IMR-90 (cell line): ENCODE results near the gene LONP1. TPM values are rescaled to one million over a fixed set of nuclear protein-coding genes. Genes with fewer than 3 reads are reported as not detected.

Experiments used
- ATAC-seq: fragments of 200-7000 bp; cut with Tn5 transposase; 2 replicates; pipeline ENCODE4 v1.9.1; 2020; ENCODE audit warnings: low read depth, mild to moderate bottlenecking, moderate library complexity
- BruUV-seq: library from RNA; stranded (reverse); fragments of 400-500 nt; replicated peaks from 2 replicates; lab custom pipeline; 2021; lab: Mats Ljungman, UMichigan
- CTCF ChIA-PET: fragments of 300-600 bp; formaldehyde crosslinking; extraction: SDS; loops from one replicate; lab custom pipeline; 2021; ENCODE audit warnings: antibody characterized with exemption; lab: Yijun Ruan, JAX
- POLR2A ChIA-PET: fragments of 300-600 bp; sonication (Branson Sonifier 250); formaldehyde crosslinking; loops from one replicate; lab custom pipeline; 2022; ENCODE audit warnings: antibody characterized with exemption; ENCODE audit not compliant: unreplicated experiment; lab: Charles Lee
- DNase-seq: peaks from one replicate; pipeline ENCODE4 v3.0.0; 2013
- H2AFZ ChIP-seq: replicated peaks from 2 replicates; pipeline ENCODE3; 2013; ENCODE audit warnings: low read length, mild to moderate bottlenecking; ENCODE audit not compliant: poor library complexity
- H2AK5ac ChIP-seq: 2 replicates; pipeline ENCODE4 v1.6.1; 2013; ENCODE audit warnings: low read depth, low read length, inconsistent platforms
- H2AK9ac ChIP-seq: replicated peaks from 2 replicates; pipeline ENCODE3; 2013; ENCODE audit warnings: mild to moderate bottlenecking, low read depth, low read length, moderate library complexity; ENCODE audit not compliant: poor library complexity
- H2BK120ac ChIP-seq: 2 replicates; pipeline ENCODE4 v1.6.1; 2013; ENCODE audit warnings: low read depth, low read length, inconsistent platforms
- H2BK15ac ChIP-seq: 3 replicates; pipeline ENCODE4 v1.6.1; 2013; ENCODE audit warnings: low read depth, low read length, inconsistent platforms
- H2BK20ac ChIP-seq: 2 replicates; pipeline ENCODE4 v1.6.1; 2013; ENCODE audit warnings: low read depth, mild to moderate bottlenecking, inconsistent platforms, low read length, moderate library complexity
- H2BK5ac ChIP-seq: 2 replicates; pipeline ENCODE4 v1.6.1; 2013; ENCODE audit warnings: mild to moderate bottlenecking, low read depth, low read length, inconsistent platforms; ENCODE audit not compliant: poor library complexity, severe bottlenecking
- H3K14ac ChIP-seq: replicated peaks from 2 replicates; pipeline ENCODE4 v1.6.1; 2013; ENCODE audit warnings: low read depth, low read length, inconsistent platforms
- H3K18ac ChIP-seq: 2 replicates; pipeline ENCODE4 v1.6.1; 2013; ENCODE audit warnings: low read depth, low read length, control low read depth
- H3K23ac ChIP-seq: 2 replicates; pipeline ENCODE4 v1.6.1; 2013; ENCODE audit warnings: low read depth, low read length, inconsistent platforms
- H3K27ac ChIP-seq: 2 replicates; pipeline ENCODE4 v1.5.1; 2013; ENCODE audit warnings: mild to moderate bottlenecking, control low read depth, low read length; ENCODE audit not compliant: insufficient read depth
- H3K27me3 ChIP-seq: 2 replicates; pipeline ENCODE4 v1.6.1; 2013; ENCODE audit warnings: low read length; ENCODE audit not compliant: control insufficient read depth, insufficient read depth
- H3K36me3 ChIP-seq: 2 replicates; pipeline ENCODE4 v1.6.1; 2013; ENCODE audit warnings: low read length, mixed read lengths; ENCODE audit not compliant: control insufficient read depth, insufficient read depth
- H3K4ac ChIP-seq: 2 replicates; pipeline ENCODE4 v1.6.1; 2013; ENCODE audit warnings: low read depth, low read length, inconsistent platforms
- H3K4me1 ChIP-seq: 2 replicates; pipeline ENCODE4 v1.6.1; 2013; ENCODE audit warnings: low read length, mixed read lengths; ENCODE audit not compliant: control insufficient read depth, insufficient read depth
- H3K4me2 ChIP-seq: 2 replicates; pipeline ENCODE4 v1.6.1; 2013; ENCODE audit warnings: low read depth, mild to moderate bottlenecking, control low read depth, low read length, moderate library complexity
- H3K4me3 ChIP-seq: 2 replicates; pipeline ENCODE4 v1.5.1; 2013; ENCODE audit warnings: low read depth, mild to moderate bottlenecking, control low read depth, low read length, moderate library complexity; ENCODE audit not compliant: insufficient read depth
- H3K56ac ChIP-seq: 2 replicates; pipeline ENCODE4 v1.6.1; 2013; ENCODE audit warnings: low read length, inconsistent platforms; ENCODE audit not compliant: insufficient read depth; ENCODE audit errors: extremely low read depth
- H3K79me1 ChIP-seq, 2 experiments: 2 replicates each; pipeline ENCODE4 v1.6.1; 2013; ENCODE audit warnings: low read length in 2 of 2, inconsistent platforms in 1 of 2, low read depth in 1 of 2
- H3K9ac ChIP-seq: 2 replicates; pipeline ENCODE4 v1.6.1; 2013; ENCODE audit warnings: low read depth, low read length, control low read depth
- H3K9me1 ChIP-seq: 2 replicates; pipeline ENCODE4 v1.6.1; 2013; ENCODE audit warnings: low read length, inconsistent platforms; ENCODE audit not compliant: insufficient read depth
- H3K9me3 ChIP-seq: 2 replicates; pipeline ENCODE4 v1.6.1; 2013; ENCODE audit warnings: low read length; ENCODE audit not compliant: control insufficient read depth, insufficient read depth
- H4K20me1 ChIP-seq: 2 replicates; pipeline ENCODE4 v1.6.1; 2013; ENCODE audit warnings: low read length, inconsistent platforms; ENCODE audit not compliant: insufficient read depth
- H4K5ac ChIP-seq: 2 replicates; pipeline ENCODE4 v1.6.1; 2013; ENCODE audit warnings: mild to moderate bottlenecking, low read depth, low read length, control low read depth
- H4K8ac ChIP-seq, 2 experiments: 2 replicates each; pipeline ENCODE4 v1.6.1; 2013; ENCODE audit warnings: low read depth in 2 of 2, low read length in 2 of 2, control low read depth in 1 of 2, inconsistent platforms in 1 of 2
- H4K91ac ChIP-seq: 2 replicates; pipeline ENCODE4 v1.6.1; 2013; ENCODE audit warnings: low read depth, low read length, inconsistent platforms; ENCODE audit not compliant: insufficient read depth
- RCOR1 ChIP-seq: IDR thresholded peaks from 2 replicates; pipeline ENCODE4 v1.6.1; 2012; ENCODE audit warnings: mild to moderate bottlenecking, low read length, improper control_type of control experiment; ENCODE audit not compliant: insufficient replicate concordance
- WGBS, 2 experiments: methylation state at CpG; one replicate each; pipeline versions ENCODE4 v1.1.5 to v1.1.7; 2013; ENCODE audit warnings: missing lambda C conversion rate in 2 of 2; ENCODE audit not compliant: insufficient read length in 1 of 2; ENCODE audit errors: extremely low coverage in 2 of 2; 5-methylcytosine and 5-hydroxymethylcytosine counted together
- dilution Hi-C: fragments of 300-500 bp; cut with HindIII; formaldehyde crosslinking; loops from one replicate; pipeline ENCODE4 v1.14.3; 2018; ENCODE audit warnings: low sequenced_read_pairs; ENCODE audit not compliant: unreplicated experiment
- in situ Hi-C: fragments of 300-500 bp; cut with MboI; formaldehyde crosslinking; loops from 3 replicates; pipeline ENCODE4 v1.14.3; 2019; ENCODE audit warnings: low sequenced_read_pairs, inconsistent platforms, mixed read lengths
- intact Hi-C: fragments of 100-400 bp; cut with micrococcal nuclease; formaldehyde crosslinking; loops from 2 replicates; pipeline ENCODE4 v1.10.0; 2022
- polyA plus RNA-seq, 3 experiments: library from polyadenylated mRNA; depleted of rRNA; stranded (reverse); fragments of >200 nt; gene quantifications; 2 replicates each; pipeline ENCODE4 v1.2.3, GENCODE V29; 2012; ENCODE audit warnings: low replicate concordance in 1 of 3
- total RNA-seq: library from RNA; depleted of rRNA; stranded (reverse); fragments of >200 nt; gene quantifications from 2 replicates; pipeline ENCODE4 v1.2.3, GENCODE V29; 2012

LONP1 gene
- total and polyA plus RNA-seq, 2 of the 4 experiments (the other 2 are of a cell fraction) = 64.2 to 93.2 TPM

- Histone ChIP-seq H4K20me1 (peaks cover 53% of the 10 kb centered on the region), H2AK5ac (no peak overlapping the region), H3K4me1 (peaks cover 4% of the 10 kb centered on the region), H3K9ac (no peak overlapping the region), H3K14ac (no peak overlapping the region), H2BK15ac (no peak overlapping the region), H3K4me3 (no peak overlapping the region), H3K4me2 (no peak overlapping the region), H4K8ac (no peak overlapping the region), H3K4ac (no peak overlapping the region), H2AFZ (no peak overlapping the region), H3K9me3 (no peaks in the 10 kb centered on the region), H2BK120ac (no peak overlapping the region), H2BK5ac (no peak overlapping the region), H4K5ac (no peak overlapping the region), H3K9me1 (peaks cover 9% of the 10 kb centered on the region), H3K56ac (no peak overlapping the region), H2BK20ac (no peak overlapping the region), H3K27ac (no peak overlapping the region), H3K18ac (no peak overlapping the region), H3K27me3 (no peaks in the 10 kb centered on the region), H3K36me3 (peaks cover 51% of the 10 kb centered on the region), H3K79me1 (peaks cover 13 to 54% of the 10 kb centered on the region in 2 experiments), H2AK9ac (no peak overlapping the region), H3K23ac (no peak overlapping the region), H4K91ac (no peak overlapping the region)
- BruUV-seq = no TSS peak
- 100% methylated on average over 1 of the region's 9 CpGs; no CpG with 5 or more reads in 1 of the 2 experiments for WGBS, 2 experiments
- in situ Hi-C loops = no loop called here
- ChIA-PET CTCF (no interaction called here), POLR2A (no interaction called here)
- DNase-seq (no peak), ATAC-seq (no peak)
- intact Hi-C loops = no loop called here
- TF ChIP-seq RCOR1 = no peak
- dilution Hi-C loops = no loop called here
These were observed 6.7 kb downstream of the LONP1 start for GRCh38 chr19:5713228-5713627.
